Activated T-helper 17 cell treated with anti-CD3 and anti-CD28 coated beads, Interleukin-2, amount 50 U/mL, for 72 hours (primary cell): ENCODE results near the gene RECQL. TPM values are rescaled to one million over a fixed set of nuclear protein-coding genes. Genes with fewer than 3 reads are reported as not detected.
"Not testable (repeated sequence)": the region's sequence is repeated elsewhere in the genome, so short reads cannot be mapped to it uniquely, and the experiment has no call there.

Source experiments
- ATAC-seq: fragments of 150-1000 bp; cut with Tn5 transposase; replicated peaks from 2 replicates; pipeline ENCODE4 v1.10.0; 2021; ENCODE audit warnings: mild to moderate bottlenecking, moderate library complexity
- H3K27ac Mint-ChIP-seq: one replicate; pipeline ENCODE4 v1.8.0; 2022; ENCODE audit warnings: mixed read lengths
- H3K27me3 Mint-ChIP-seq: one replicate; pipeline ENCODE4 v1.8.0; 2022; ENCODE audit warnings: mixed read lengths
- H3K36me3 Mint-ChIP-seq: one replicate; pipeline ENCODE4 v1.8.0; 2022; ENCODE audit warnings: low read depth, mild to moderate bottlenecking, mixed read lengths
- H3K4me1 Mint-ChIP-seq: one replicate; pipeline ENCODE4 v1.8.0; 2022; ENCODE audit warnings: mixed read lengths
- H3K4me3 Mint-ChIP-seq: one replicate; pipeline ENCODE4 v1.8.0; 2022; ENCODE audit warnings: mild to moderate bottlenecking, mixed read lengths
- H3K9me3 Mint-ChIP-seq: one replicate; pipeline ENCODE4 v1.8.0; 2022; ENCODE audit warnings: mixed read lengths
- total RNA-seq, 2 donors: library from RNA; stranded (reverse); gene quantifications; one replicate each; pipeline ENCODE4 v1.2.3, GENCODE V29; 2022

Gene RECQL
- total RNA-seq, 2 donors from 2014 or later = 82.2 to 95.4 TPM

DNA sequence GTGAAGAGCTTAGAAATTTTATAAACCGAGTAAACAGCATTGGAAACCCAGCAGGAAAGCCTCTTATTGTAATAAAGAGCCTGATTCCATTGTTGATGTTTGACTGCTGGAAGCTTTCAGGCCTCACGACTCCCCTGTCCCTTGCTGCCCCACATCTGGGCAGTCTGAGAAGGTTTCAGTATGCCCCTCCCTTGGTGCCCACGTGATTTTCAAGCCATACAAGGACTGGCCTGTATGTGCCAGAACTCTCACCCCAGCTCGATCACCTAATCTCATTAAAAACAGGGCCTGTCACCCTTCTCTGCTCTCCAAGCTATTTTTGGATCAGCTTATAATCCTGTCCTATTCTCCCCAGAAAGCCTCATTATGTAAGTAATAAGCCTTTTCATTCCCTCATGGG lies 71.4 kb downstream of the RECQL start:
- no peak for ATAC-seq

DNA sequence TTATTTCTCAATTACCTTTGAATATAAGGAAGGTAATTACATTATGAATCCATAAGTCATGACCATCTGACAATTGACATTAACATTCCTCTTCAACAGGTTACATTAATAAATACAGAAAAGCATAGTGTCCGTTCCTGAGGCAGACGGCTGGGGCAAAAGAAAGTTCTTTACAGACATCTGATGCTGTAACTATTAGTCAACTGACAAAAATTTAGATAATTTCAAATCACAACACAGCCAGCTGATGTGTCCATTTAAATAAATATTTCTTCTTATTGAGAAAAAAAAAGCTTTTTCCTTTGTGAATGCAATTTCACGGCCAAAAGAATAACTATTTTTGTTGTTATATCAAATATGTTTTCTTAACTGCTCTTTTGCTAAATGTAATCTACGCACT lies 73.2 kb downstream of the RECQL start:
- Mint-ChIP-seq H3K9me3 (no peaks in the 10 kb centered on the region), H3K27ac (no peak overlapping the region), H3K4me1 (no peaks in the 10 kb centered on the region), H3K36me3 (no peaks in the 10 kb centered on the region), H3K4me3 (no peak overlapping the region), H3K27me3 (no peaks in the 10 kb centered on the region)
- no peak for ATAC-seq

More for the DNA sequence above, 71.4 kb downstream of the RECQL start:
- Mint-ChIP-seq H3K27me3 (no peaks in the 10 kb centered on the region), H3K36me3 (no peaks in the 10 kb centered on the region), H3K27ac (no peak overlapping the region), H3K4me1 (no peaks in the 10 kb centered on the region), H3K4me3 (no peak overlapping the region), H3K9me3 (no peaks in the 10 kb centered on the region)

GRCh38 chr12:21419009-21419699 lies 82.3 kb downstream of the RECQL start:
- H3K36me3 Mint-ChIP-seq, H3K27ac Mint-ChIP-seq, H3K9me3 Mint-ChIP-seq, ATAC-seq, H3K4me3 Mint-ChIP-seq, H3K4me1 Mint-ChIP-seq: not testable (repeated sequence)
- H3K27me3 Mint-ChIP-seq = peaks cover 24% of the 10 kb centered on the region

Other genes with a start within 250 kb of the RECQL start
- gene SLCO1A2, start 166.7 kb downstream of the RECQL start, total RNA-seq = not detected
- gene IAPP, start 128.7 kb downstream of the RECQL start, total RNA-seq = not detected
- 10 to 100 TPM; 29.8 to 41.2 TPM for gene PYROXD1, start 64.0 kb downstream of the RECQL start, total RNA-seq
- gene GOLT1B, start 154 bp upstream of the RECQL start, total RNA-seq = 10 to 100 TPM; 30.7 to 39.1 TPM
- gene SPX, start 24.7 kb upstream of the RECQL start, total RNA-seq = 1 to 10 TPM; 1.3 to 1.5 TPM
- gene GYS2, start 103.2 kb upstream of the RECQL start, total RNA-seq = not detected
- gene LDHB, start 156.2 kb upstream of the RECQL start, total RNA-seq = 1,000 to 10,000 TPM; 1,054 to 1,593 TPM